ENCODE data around the gene ZIC4.

GRCh38 chr3:147395899-147396711 lies 10.2 kb downstream of the ZIC4 start:
- TF ChIP-seq POLR2A (IDR thresholded peaks at IDR 0.05; ENCODE audit: low read length) (no peak), GATA1 (IDR thresholded peaks at IDR 0.05; ENCODE audit: low read depth, low read length) (no peak)
